Esophagus muscularis mucosa (tissue), 4 donors: Measurements from ENCODE around the gene DKK2. TPM values are rescaled to one million over a fixed set of nuclear protein-coding genes. Genes with fewer than 3 reads are reported as not detected.

Experiments
- DNase-seq: peaks from one replicate; pipeline ENCODE4 v3.0.0-alpha.2; 2017; ENCODE audit errors: extremely low spot score
- H3K27ac ChIP-seq, 4 donors: fragments of 200-600 bp; sonication (generic); replicated peaks in 1 of 4; 1 replicate in 3 of 4; 2 replicates in 1 of 4; pipeline ENCODE4 v1.5.1; 2016 to 2019; ENCODE audit warnings: mild to moderate bottlenecking in 1 of 4
- H3K27me3 ChIP-seq, 4 donors: fragments of 200-600 bp; sonication (generic); one replicate each; pipeline versions ENCODE4 v1.5.1 to v1.6.0; 2016 to 2019
- H3K36me3 ChIP-seq, 4 donors: fragments of 200-600 bp; sonication (generic); one replicate each; pipeline ENCODE4 v1.5.1; 2016 to 2019
- H3K4me1 ChIP-seq, 4 donors: fragments of 200-600 bp; sonication (generic); one replicate each; pipeline ENCODE4 v1.5.1; 2016 to 2019
- H3K4me3 ChIP-seq, 4 donors: fragments of 200-600 bp; sonication (generic); 1 replicate in 2 of 4; 2 replicates in 2 of 4; pipeline ENCODE4 v1.5.1; 2016 to 2019; ENCODE audit warnings: mild to moderate bottlenecking in 4 of 4, moderate library complexity in 1 of 4
- H3K9me3 ChIP-seq, 4 donors: fragments of 200-600 bp; sonication (generic); 1 replicate in 3 of 4; 2 replicates in 1 of 4; pipeline ENCODE4 v1.5.1; 2016 to 2019
- CTCF ChIP-seq, 3 experiments: fragments of 200-600 bp in 2 of 3; fragments of 450-650 bp in 1 of 3; sonication (generic) in 2 of 3; IDR thresholded peaks; one replicate each; pipeline ENCODE4 v1.5.1; 2017 to 2019; ENCODE audit warnings: antibody characterized with exemption in 3 of 3, mild to moderate bottlenecking in 2 of 3, moderate library complexity in 1 of 3
- EP300 ChIP-seq: sonication (generic); formaldehyde crosslinking; IDR thresholded peaks from one replicate; pipeline ENCODE4 v1.6.1; 2017; ENCODE audit warnings: antibody characterized with exemption
- POLR2A ChIP-seq: fragments of 450-650 bp; IDR thresholded peaks from one replicate; pipeline ENCODE4 v1.6.1; 2017; ENCODE audit warnings: antibody characterized with exemption, moderate library complexity, mild to moderate bottlenecking, low read depth
- POLR2AphosphoS5 ChIP-seq, 2 donors: sonication (generic); formaldehyde crosslinking; IDR thresholded peaks; one replicate each; pipeline ENCODE4 v1.6.1; 2017; ENCODE audit warnings: antibody characterized with exemption in 2 of 2
- WGBS: methylation state at CpG from one replicate; pipeline ENCODE4 v1.1.5; 2018; 5-methylcytosine and 5-hydroxymethylcytosine counted together
- intact Hi-C: fragments of 100-400 bp; cut with DNase I; formaldehyde crosslinking; loops from one replicate; pipeline ENCODE4 v1.15.1; 2023
- total RNA-seq, 4 donors: library from RNA; depleted of rRNA; stranded (reverse); fragments of >200 nt; gene quantifications; one replicate each; pipeline versions ENCODE4 v1.1.0 to v1.2.1, GENCODE V29; 2016

DKK2 gene
- total RNA-seq, 4 donors from 2014 or later = 0.52 to 1.8 (median 0.70) TPM

- Histone ChIP-seq H3K27me3 (no peaks in the 10 kb centered on the region), H3K27ac (no peak overlapping the region), H3K9me3 (no peaks in the 10 kb centered on the region), H3K4me3 (no peak overlapping the region), H3K36me3 (no peaks in the 10 kb centered on the region), H3K4me1 (no peaks in the 10 kb centered on the region)
- intact Hi-C loops = no loop called here
- DNase-seq = no peak
- TF ChIP-seq POLR2A (no peak), CTCF (IDR thresholded peaks at IDR 0.05) (no peak), POLR2AphosphoS5 (IDR thresholded peaks at IDR 0.05) (no peak), EP300 (no peak)
- WGBS = 47% methylated on average over 1 of the region's 1 CpG
These were observed 49.6 kb downstream of the DKK2 start for GRCh38 chr4:106986486-106986885.

- TF ChIP-seq POLR2AphosphoS5 (IDR thresholded peaks at IDR 0.05) (no peak), CTCF (IDR thresholded peaks at IDR 0.05) (no peak), EP300 (no peak), POLR2A (no peak)
- no peaks in the 10 kb centered on the region for H3K27me3 ChIP-seq
- intact Hi-C loops = no loop called here
- no peaks in the 10 kb centered on the region for H3K36me3 ChIP-seq
- no peak for DNase-seq
- no peaks in the 10 kb centered on the region for H3K4me1 ChIP-seq
- H3K27ac ChIP-seq = no peak overlapping the region
- no peak overlapping the region for H3K4me3 ChIP-seq
- WGBS = 94% methylated on average over 3 of the region's 3 CpGs
- H3K9me3 ChIP-seq = no peaks in the 10 kb centered on the region
These were observed 50.3 kb downstream of the DKK2 start for GRCh38 chr4:106985830-106986229.

- H3K4me3 ChIP-seq = no peak overlapping the region
- DNase-seq = no peak
- H3K9me3 ChIP-seq = no peaks in the 10 kb centered on the region
- intact Hi-C loops = no loop called here
- 96% methylated on average over 1 of the region's 1 CpG for WGBS
- no peak overlapping the region for H3K27ac ChIP-seq
- no peaks in the 10 kb centered on the region for H3K27me3 ChIP-seq
- H3K36me3 ChIP-seq = no peaks in the 10 kb centered on the region
- no peaks in the 10 kb centered on the region for H3K4me1 ChIP-seq
- TF ChIP-seq EP300 (no peak), POLR2A (no peak)
These were observed 53.4 kb downstream of the DKK2 start for GRCh38 chr4:106982711-106983211.

- H3K4me3 ChIP-seq = no peak overlapping the region
- no peaks in the 10 kb centered on the region for H3K27me3 ChIP-seq
- no peak for DNase-seq
- H3K27ac ChIP-seq = no peak overlapping the region
- H3K4me1 ChIP-seq = no peaks in the 10 kb centered on the region
- no peaks in the 10 kb centered on the region for H3K9me3 ChIP-seq
- TF ChIP-seq EP300 (no peak), POLR2AphosphoS5 (IDR thresholded peaks at IDR 0.05) (no peak), POLR2A (no peak), CTCF (IDR thresholded peaks at IDR 0.05) (no peak)
- no peaks in the 10 kb centered on the region for H3K36me3 ChIP-seq
- intact Hi-C loops = no loop called here
These were observed 54.7 kb downstream of the DKK2 start for GRCh38 chr4:106981431-106981830.

GRCh38 chr4:106979476-106979875, 56.6 kb downstream of the DKK2 start:
- Histone ChIP-seq H3K27me3 (no peaks in the 10 kb centered on the region), H3K4me1 (no peaks in the 10 kb centered on the region), H3K9me3 (no peaks in the 10 kb centered on the region), H3K36me3 (no peaks in the 10 kb centered on the region), H3K27ac (no peak overlapping the region), H3K4me3 (no peak overlapping the region)
- 80% methylated on average over 4 of the region's 4 CpGs for WGBS
- intact Hi-C loops = no loop called here
- DNase-seq = no peak
- no peak for TF ChIP-seq POLR2AphosphoS5 (IDR thresholded peaks at IDR 0.05)
- no peak for TF ChIP-seq EP300
- no peak for TF ChIP-seq CTCF (IDR thresholded peaks at IDR 0.05)
- TF ChIP-seq POLR2A = no peak
